Brain pericyte (primary cell): Measurements from ENCODE around the gene BORCS5.
A peak's percentile ranks its signal among the peaks of the same experiment; 100 is the strongest.
"Not testable (repeated sequence)": the region's sequence is repeated elsewhere in the genome, so short reads cannot be mapped to it uniquely, and the experiment has no call there.

Experiments
- DNase-seq: peaks from one replicate; pipeline ENCODE4 v3.0.0-alpha.2; 2012; ENCODE audit warnings: low read depth, low spot score

The BORCS5 gene

DNA sequence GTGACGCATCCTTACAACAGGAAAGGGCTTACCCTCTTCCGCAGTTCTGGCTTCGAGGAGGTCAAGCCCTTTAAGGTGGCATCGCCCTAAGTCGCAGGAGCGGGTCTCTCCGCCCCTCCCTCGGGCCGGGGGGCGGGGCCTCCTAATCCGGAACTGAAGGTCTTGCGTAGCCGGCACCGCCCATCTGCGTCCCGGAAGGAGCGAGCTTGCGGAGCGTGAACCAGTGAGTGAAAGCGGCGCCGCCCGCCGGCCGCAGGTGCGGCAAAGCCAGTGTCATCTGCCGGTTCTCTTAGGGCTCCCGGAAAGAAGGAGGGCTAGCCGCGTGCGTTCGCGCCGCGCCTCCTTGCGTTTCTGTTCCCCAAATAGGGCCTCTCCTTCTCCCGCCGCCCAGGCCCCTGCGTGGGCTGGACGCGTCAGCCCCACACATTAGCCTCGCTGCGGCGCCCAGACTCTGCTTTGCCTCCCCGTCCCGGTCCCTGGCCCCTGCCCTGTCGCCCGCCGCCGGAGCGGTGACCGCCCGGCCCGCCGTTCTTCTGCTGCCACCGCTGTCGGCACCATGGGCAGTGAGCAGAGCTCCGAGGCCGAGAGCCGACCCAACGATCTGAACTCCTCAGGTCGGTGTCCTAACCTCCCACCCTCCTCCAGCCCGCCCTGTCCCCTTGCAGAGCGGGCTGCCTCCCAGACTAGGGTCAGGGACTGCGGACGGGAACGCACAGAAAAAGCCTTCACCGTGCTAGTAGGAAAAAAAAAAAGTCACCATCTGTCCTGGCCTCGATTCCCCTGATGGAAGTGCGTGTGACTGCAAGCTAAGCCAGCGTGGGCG is at the start of gene BORCS5:
Gene BORCS5, plus strand, starts transcription at position 183 of the 823 bp plus-strand sequence. Its CDS starts 374 bp downstream, at position 557.
- peak; percentile 59 for DNase-seq

GRCh38 chr12:12310695-12311094 is 46.2 kb upstream of the BORCS5 start:
- not testable (repeated sequence) for DNase-seq

GRCh38 chr12:12315838-12316237 is 41.0 kb upstream of the BORCS5 start:
- DNase-seq: no peak

GRCh38 chr12:12319451-12320183 is 37.3 kb upstream of the BORCS5 start:
- no peak for DNase-seq

DNA sequence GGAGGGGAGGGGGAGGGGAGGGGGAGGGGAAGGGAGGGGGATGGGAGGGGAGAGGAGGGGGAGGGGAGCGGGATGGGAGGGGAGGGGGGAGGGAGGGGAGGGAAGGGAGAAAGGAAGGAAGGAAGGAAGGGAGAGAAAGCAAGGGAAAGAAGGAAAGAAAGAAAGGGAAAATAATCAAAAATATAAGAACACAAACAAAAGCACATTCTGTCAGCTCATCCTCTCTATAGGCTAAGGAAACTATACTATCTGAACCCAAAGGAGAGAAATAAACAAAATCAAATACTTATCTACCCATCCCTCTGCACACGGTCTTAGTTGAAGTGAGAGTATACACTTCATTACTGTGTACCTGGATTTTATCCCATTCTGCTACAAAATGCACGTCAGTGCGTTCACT is 33.8 kb upstream of the BORCS5 start:
- no peak for DNase-seq

DNA sequence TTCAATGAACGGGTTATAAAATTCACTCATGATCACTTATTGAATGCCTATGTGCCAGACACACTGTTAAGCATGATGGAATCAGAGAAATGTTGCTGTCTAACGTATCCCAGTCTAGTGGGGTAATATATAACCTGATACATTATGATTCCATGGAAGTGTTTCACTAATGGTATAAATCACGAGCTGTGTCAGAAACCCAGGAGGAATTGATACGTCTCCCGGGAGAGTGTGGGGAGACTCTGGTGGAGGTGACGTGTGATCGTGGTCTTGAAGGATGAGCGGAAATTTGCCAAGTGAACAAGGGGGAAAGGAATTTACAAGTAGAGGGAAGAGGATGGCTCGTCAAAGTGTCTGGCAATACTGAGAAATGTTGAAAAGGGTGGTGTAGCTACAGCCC is 33.3 kb upstream of the BORCS5 start:
- DNase-seq: no peak

GRCh38 chr12:12326262-12326661 is 30.6 kb upstream of the BORCS5 start:
- DNase-seq: no peak

GRCh38 chr12:12327802-12328201 is 29.1 kb upstream of the BORCS5 start:
- DNase-seq: no peak

GRCh38 chr12:12331244-12331771 is 25.6 kb upstream of the BORCS5 start:
- no peak for DNase-seq

DNA sequence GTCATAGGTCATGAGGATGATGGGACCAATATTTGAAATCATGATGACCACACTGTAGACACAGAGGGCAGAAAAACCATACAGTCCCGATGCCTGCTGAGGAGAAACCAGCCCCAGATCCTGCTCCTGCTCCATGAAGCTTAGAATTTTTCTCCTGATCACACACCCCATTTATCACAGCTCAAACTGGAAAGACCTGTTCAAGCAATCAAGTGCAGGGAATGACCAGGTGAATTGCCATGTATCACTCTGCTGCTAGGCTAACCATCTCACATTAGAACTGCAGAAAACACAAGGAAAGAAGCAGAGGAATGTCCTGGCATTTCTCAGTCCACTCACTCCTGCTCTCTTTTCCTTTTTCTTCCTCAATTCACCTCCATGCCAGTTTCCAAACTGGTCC is 25.0 kb upstream of the BORCS5 start:
- no peak for DNase-seq

GRCh38 chr12:12333407-12334366 is 23.2 kb upstream of the BORCS5 start:
- DNase-seq: no peak

GRCh38 chr12:12334367-12335040 is 22.4 kb upstream of the BORCS5 start:
- no peak for DNase-seq

DNA sequence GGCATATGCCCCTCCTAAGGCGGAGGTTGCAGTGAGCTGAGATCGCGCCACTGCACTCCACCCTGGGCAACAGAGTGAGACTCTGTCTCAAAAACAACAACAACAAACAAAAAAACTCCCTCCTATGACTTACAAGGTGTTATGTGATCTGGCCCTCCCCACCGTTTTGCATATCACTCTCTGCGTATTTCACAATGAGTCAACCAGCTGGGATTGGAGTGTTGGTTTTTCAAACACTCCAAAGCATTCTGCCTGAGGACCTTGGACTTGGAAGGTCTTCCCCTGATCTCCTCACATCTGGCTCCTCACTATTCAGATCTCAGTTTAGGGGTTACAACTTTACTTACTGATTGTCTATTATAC is 20.8 kb upstream of the BORCS5 start:
- no peak for DNase-seq

DNA sequence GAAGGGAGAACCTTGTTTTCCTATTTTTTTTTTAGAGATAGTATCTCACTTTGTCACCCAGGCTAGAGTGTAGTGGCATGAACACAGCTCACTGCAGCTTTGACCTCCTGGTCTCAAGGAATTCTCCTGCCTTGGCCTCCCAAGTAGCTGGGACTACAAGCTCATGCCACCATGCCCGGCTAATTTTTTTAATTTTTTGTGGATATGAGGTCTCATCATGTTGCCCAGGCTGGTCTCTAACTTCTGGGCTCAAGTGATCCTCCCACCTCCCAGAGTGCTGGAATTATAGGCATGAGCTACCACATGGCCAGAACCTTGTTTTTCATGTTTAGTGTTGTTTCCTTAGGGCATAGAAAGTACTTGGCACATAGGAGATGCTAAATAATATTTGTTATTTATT is 20.4 kb upstream of the BORCS5 start:
- DNase-seq: no peak

GRCh38 chr12:12338527-12339168 is 18.2 kb upstream of the BORCS5 start:
- no peak for DNase-seq

DNA sequence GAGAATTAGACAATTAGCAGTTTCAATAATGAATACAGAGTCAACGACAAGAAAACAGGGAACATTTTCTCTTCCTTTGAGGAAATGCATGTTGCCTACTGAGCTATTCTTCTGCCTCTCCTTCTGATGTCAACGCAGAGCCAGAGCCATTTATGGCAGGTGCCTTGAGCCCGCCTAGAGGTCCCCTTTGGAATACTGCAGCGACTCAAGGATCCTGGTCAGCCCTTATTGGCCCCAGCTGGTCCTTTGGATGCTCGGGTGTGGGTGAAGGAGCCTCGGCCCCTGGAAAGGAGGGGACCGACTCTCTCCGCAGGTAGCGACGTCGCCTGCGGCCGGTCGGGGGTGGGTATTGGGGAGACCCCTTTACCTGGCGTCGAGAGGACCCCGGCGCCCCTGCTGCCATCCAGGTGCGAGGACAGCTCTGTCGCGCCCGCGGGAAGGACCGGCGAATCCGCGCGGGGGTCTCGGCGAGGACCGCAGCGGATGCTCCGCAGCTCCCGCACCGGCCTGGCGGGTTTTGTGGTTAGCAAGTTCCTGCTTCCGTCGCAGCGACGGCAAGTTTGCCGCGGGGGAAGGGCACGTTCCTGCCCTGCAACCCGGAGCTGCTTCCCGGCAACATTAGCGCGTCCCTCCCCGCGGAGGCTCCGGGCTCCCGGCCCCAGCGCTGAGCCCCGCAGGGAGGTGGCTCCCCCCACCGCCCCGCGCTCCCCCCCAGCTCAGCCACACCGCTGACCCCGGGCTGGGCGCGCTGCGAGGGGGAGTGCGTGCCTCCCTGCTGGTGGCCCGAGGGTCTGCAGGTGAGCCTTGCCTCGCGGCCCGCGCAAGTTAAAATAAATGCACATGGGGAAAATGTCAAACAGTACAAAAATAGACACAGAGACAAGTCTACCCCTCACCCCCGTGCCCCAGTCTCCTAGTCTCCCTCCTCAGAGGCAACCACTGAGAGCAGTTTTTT is 6.9 kb upstream of the BORCS5 start, which contains the start of gene MANSC1:
Gene MANSC1, minus strand, starts transcription at position 532 of the 955 bp plus-strand sequence. CDS start 6,928 bp downstream, outside the sequence.
- DNase-seq: no peak

DNA sequence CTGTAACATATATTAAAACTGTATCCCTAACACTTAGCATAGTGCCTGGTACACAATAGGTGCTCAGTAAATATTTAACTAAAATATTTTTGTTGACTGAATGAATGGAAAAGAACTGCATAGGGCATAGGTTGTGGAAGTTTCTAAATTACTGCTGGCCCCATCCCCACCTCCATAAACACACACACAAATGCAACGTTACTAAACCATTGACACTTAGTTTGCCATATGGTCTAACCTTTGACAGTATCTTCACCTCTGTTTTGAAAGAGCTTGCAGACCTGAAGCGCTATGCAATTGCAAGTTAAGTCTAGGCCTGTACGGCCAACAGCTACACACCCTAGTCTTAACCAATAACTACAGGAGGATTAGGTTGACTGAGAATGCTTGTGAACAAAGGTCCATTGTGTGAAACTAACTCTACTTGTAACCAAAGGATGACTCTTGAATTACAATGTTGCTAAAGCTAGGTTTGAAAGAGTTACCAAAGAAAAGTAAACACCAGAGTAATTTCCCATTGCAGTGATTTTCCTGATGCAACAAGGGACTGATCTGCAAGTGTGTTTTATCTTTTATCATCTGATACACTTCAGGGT is 5.9 kb upstream of the BORCS5 start:
- DNase-seq: no peak

GRCh38 chr12:12351468-12352185 is 5.3 kb upstream of the BORCS5 start:
- not testable (repeated sequence) for DNase-seq
